ENCODE measurements around the gene CLEC14A.

GRCh38 chr14:38243696-38244240 is 12.1 kb downstream of the CLEC14A start:
- TF ChIP-seq POLR2AphosphoS5 (IDR thresholded peaks at IDR 0.05; ENCODE audit: low read depth, low read length) (no peak), FOXP2 (optimal IDR thresholded peaks at IDR 0.05; ENCODE audit: borderline replicate concordance, extremely low read depth, extremely low read length, insufficient read depth) (no peak), REST (IDR thresholded peaks at IDR 0.05; ENCODE audit: insufficient read depth in 1 of 2, low read depth in 2 of 2, low read length in 2 of 2) (no peak), TAF1 (IDR thresholded peaks at IDR 0.05; ENCODE audit: borderline replicate concordance, insufficient read depth, low read length) (no peak)
